ENCODE results near the gene CDK14.

DNA sequence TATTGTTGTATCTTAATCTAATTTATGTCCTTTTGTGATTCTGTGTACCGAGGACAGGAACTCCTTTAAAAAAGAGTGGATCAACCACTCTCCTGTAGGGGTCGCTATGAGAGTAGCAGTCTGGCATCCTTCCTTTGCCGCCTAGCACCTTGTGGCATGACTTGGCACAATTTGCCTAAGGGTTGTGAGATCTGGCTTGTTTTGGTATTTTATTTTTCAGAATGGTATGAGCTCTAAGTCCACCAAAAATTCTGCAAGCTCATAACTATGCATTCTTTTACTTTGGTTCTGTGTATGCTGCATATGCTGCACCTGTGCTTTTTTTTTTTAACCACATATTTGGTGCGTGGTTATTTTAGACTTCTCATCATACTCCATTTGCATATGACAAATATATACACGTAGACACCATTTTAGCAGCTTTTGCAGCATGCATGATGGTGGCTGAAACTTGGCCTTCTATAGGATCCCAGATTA lies 112.8 kb downstream of the CDK14 start:
- TF ChIP-seq, protein P1, sequence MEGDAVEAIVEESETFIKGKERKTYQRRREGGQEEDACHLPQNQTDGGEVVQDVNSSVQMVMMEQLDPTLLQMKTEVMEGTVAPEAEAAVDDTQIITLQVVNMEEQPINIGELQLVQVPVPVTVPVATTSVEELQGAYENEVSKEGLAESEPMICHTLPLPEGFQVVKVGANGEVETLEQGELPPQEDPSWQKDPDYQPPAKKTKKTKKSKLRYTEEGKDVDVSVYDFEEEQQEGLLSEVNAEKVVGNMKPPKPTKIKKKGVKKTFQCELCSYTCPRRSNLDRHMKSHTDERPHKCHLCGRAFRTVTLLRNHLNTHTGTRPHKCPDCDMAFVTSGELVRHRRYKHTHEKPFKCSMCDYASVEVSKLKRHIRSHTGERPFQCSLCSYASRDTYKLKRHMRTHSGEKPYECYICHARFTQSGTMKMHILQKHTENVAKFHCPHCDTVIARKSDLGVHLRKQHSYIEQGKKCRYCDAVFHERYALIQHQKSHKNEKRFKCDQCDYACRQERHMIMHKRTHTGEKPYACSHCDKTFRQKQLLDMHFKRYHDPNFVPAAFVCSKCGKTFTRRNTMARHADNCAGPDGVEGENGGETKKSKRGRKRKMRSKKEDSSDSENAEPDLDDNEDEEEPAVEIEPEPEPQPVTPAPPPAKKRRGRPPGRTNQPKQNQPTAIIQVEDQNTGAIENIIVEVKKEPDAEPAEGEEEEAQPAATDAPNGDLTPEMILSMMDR (IDR thresholded peaks at IDR 0.05) = peak; percentile 44 to 87 (median 78)
- no peak for TF ChIP-seq POLR2A (IDR thresholded peaks at IDR 0.05)
